Right atrium auricular region (tissue), 2 donors: ENCODE data around the gene UBR1. TPM values are rescaled to one million over a fixed set of nuclear protein-coding genes. Genes with fewer than 3 reads are reported as not detected.

ENCODE experiments used
- DNase-seq: peaks from one replicate; pipeline ENCODE4 v3.0.0-alpha.2; 2019; ENCODE audit warnings: low spot score
- H3K27ac ChIP-seq, 2 donors: fragments of 200-600 bp; sonication (generic); 1 replicate in 1 of 2; 2 replicates in 1 of 2; pipeline ENCODE4 v1.5.1; 2016 to 2019
- H3K27me3 ChIP-seq, 2 donors: fragments of 200-600 bp; sonication (generic); one replicate each; pipeline versions ENCODE4 v1.5.1 to v1.6.0; 2017 to 2019
- H3K36me3 ChIP-seq: fragments of 200-600 bp; sonication (generic); one replicate; pipeline ENCODE4 v1.5.1; 2016
- H3K4me1 ChIP-seq, 2 donors: fragments of 200-600 bp; sonication (generic); one replicate each; pipeline versions ENCODE4 v1.5.1 to v1.6.0; 2017 to 2019
- H3K4me3 ChIP-seq, 2 donors: fragments of 200-600 bp; sonication (generic); 1 replicate in 1 of 2; 2 replicates in 1 of 2; pipeline ENCODE4 v1.5.1; 2017 to 2019; ENCODE audit warnings: mild to moderate bottlenecking in 1 of 2, moderate library complexity in 1 of 2
- H3K9me3 ChIP-seq, 2 donors: fragments of 200-600 bp; sonication (generic); one replicate each; pipeline ENCODE4 v1.5.1; 2019
- CTCF ChIP-seq, 2 donors: fragments of 200-600 bp; sonication (generic); IDR thresholded peaks; one replicate each; pipeline ENCODE4 v1.5.1; 2019; ENCODE audit warnings: antibody characterized with exemption in 2 of 2
- total RNA-seq, 2 donors: library from RNA; depleted of rRNA; stranded (reverse); fragments of >200 nt; gene quantifications; one replicate each; pipeline ENCODE4 v1.1.0, GENCODE V29; 2016

UBR1 gene
- total RNA-seq, 2 donors from 2014 or later: 20.0 to 21.0 TPM

GRCh38 chr15:43121863-43122262 is 16.0 kb upstream of the UBR1 start:
- no peak for DNase-seq
- Histone ChIP-seq H3K4me3 (no peak overlapping the region), H3K4me1 (peaks cover 0 to 8% of the 10 kb centered on the region in 2 donors), H3K27me3 (no peaks in the 10 kb centered on the region), H3K9me3 (no peaks in the 10 kb centered on the region), H3K27ac (peak overlapping the region; percentile 78 to 86), H3K36me3 (no peaks in the 10 kb centered on the region)
- TF ChIP-seq CTCF (IDR thresholded peaks at IDR 0.05): no peak

- Histone ChIP-seq H3K4me3 (no peak overlapping the region), H3K27me3 (no peaks in the 10 kb centered on the region), H3K36me3 (no peaks in the 10 kb centered on the region), H3K9me3 (no peaks in the 10 kb centered on the region), H3K4me1 (peaks cover 0 to 8% of the 10 kb centered on the region in 2 donors), H3K27ac (no peak overlapping the region)
- TF ChIP-seq CTCF (IDR thresholded peaks at IDR 0.05): no peak
- DNase-seq: no peak
Observed at GRCh38 chr15:43118829-43119228, 13.0 kb upstream of the UBR1 start.

- DNase-seq: no peak
- Histone ChIP-seq H3K9me3 (no peaks in the 10 kb centered on the region), H3K4me3 (no peak overlapping the region), H3K27me3 (no peaks in the 10 kb centered on the region), H3K36me3 (no peaks in the 10 kb centered on the region), H3K27ac (no peak overlapping the region), H3K4me1 (peaks cover 0 to 8% of the 10 kb centered on the region in 2 donors)
- no peak for TF ChIP-seq CTCF (IDR thresholded peaks at IDR 0.05)
Observed at GRCh38 chr15:43118286-43118685, 12.4 kb upstream of the UBR1 start.

DNA sequence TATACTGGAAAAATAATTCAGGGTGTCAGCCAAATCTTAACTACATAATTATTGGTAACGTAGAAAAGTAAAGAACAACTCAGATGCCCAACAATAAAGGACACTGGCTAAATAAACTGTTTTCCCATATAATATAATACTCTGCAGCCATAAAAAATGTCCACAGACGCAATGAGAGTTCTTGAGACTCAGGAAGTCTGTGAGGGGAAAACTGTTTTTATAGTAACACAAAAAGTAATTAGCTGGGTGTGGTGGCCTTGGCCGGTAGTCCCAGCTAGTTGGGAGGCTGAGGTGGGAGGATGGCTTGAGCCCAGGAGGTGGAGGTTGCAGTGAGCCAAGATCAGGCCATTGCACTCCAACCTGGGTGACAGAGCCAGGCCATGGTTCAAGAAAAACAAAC is 5.5 kb upstream of the UBR1 start:
- no peaks in the 10 kb centered on the region for H3K9me3 ChIP-seq
- no peak overlapping the region for H3K4me3 ChIP-seq
- H3K27me3 ChIP-seq: no peaks in the 10 kb centered on the region
- H3K27ac ChIP-seq: no peak overlapping the region
- TF ChIP-seq CTCF (IDR thresholded peaks at IDR 0.05): no peak
- H3K4me1 ChIP-seq: no peaks in the 10 kb centered on the region
- DNase-seq: no peak
- H3K36me3 ChIP-seq: no peaks in the 10 kb centered on the region

DNA sequence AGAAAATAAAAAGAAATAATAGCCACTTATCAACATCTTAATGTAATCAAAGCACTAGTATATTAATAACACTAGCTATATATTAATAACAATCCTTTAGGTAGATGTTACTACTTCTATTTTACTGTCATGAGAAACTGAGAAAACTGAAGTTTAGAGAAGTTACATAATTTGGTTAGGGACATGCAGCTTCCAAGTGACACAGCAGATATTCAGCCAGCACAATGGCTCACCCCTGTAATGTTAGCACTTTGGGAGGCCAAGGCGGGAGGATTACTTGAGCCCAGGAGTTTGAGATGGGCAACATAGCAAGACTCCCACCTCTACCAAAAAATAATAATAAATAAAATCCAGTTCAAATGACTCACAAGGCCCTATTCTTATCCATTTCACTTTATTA is 1.9 kb upstream of the UBR1 start:
- no peak overlapping the region for H3K27ac ChIP-seq
- no peaks in the 10 kb centered on the region for H3K9me3 ChIP-seq
- H3K4me3 ChIP-seq: no peak overlapping the region
- no peak for TF ChIP-seq CTCF (IDR thresholded peaks at IDR 0.05)
- no peak for DNase-seq
- no peaks in the 10 kb centered on the region for H3K36me3 ChIP-seq
- H3K4me1 ChIP-seq: peaks cover 0 to 22% of the 10 kb centered on the region in 2 donors
- H3K27me3 ChIP-seq: no peaks in the 10 kb centered on the region

- no peak for TF ChIP-seq CTCF (IDR thresholded peaks at IDR 0.05)
- no peak for DNase-seq
- Histone ChIP-seq H3K4me1 (peaks cover 0 to 22% of the 10 kb centered on the region in 2 donors), H3K27ac (peak overlapping the region; percentile 88 to 93), H3K4me3 (peak overlapping the region; percentile 75 to 83), H3K9me3 (no peaks in the 10 kb centered on the region), H3K36me3 (no peaks in the 10 kb centered on the region), H3K27me3 (no peaks in the 10 kb centered on the region)
Observed at GRCh38 chr15:43106486-43106829, 620 bp upstream of the UBR1 start.
